ENCODE measurements around the gene RPA3.

Gene RPA3

GRCh38 chr7:7738177-7738576, 19.8 kb upstream of the RPA3 start:
- Histone ChIP-seq H3K27me3 (ENCODE audit: control insufficient read depth, insufficient read depth, low read length) (no peaks in the 10 kb centered on the region), H3K4me3 (ENCODE audit: low read depth, low read length) (no peak overlapping the region), H3K9me3 (ENCODE audit: control insufficient read depth, low read length) (no peaks in the 10 kb centered on the region), H3K36me3 (ENCODE audit: control insufficient read depth, insufficient read depth, low read length) (no peaks in the 10 kb centered on the region), H3K4me1 (peaks cover 3% of the 10 kb centered on the region), H3K27ac (no peak overlapping the region), H3K9ac (no peak overlapping the region), H3K4me2 (ENCODE audit: low read length) (no peak overlapping the region), H2AFZ (no peak overlapping the region), H3K79me2 (no peaks in the 10 kb centered on the region)
- no peak for TF ChIP-seq CTCF (IDR thresholded peaks at IDR 0.05)

GRCh38 chr7:7737674-7738073, 19.3 kb upstream of the RPA3 start:
- Histone ChIP-seq H3K4me2 (ENCODE audit: low read length) (no peak overlapping the region), H2AFZ (no peak overlapping the region), H3K9me3 (ENCODE audit: control insufficient read depth, low read length) (no peaks in the 10 kb centered on the region), H3K36me3 (ENCODE audit: control insufficient read depth, insufficient read depth, low read length) (no peaks in the 10 kb centered on the region), H3K4me1 (peaks cover 3% of the 10 kb centered on the region), H3K4me3 (ENCODE audit: low read depth, low read length) (no peak overlapping the region), H3K27me3 (ENCODE audit: control insufficient read depth, insufficient read depth, low read length) (no peaks in the 10 kb centered on the region), H3K79me2 (no peaks in the 10 kb centered on the region), H3K9ac (no peak overlapping the region), H3K27ac (no peak overlapping the region)
- no peak for TF ChIP-seq CTCF (IDR thresholded peaks at IDR 0.05)

GRCh38 chr7:7736671-7737070, 18.3 kb upstream of the RPA3 start:
- Histone ChIP-seq H2AFZ (no peak overlapping the region), H3K36me3 (ENCODE audit: control insufficient read depth, insufficient read depth, low read length) (no peaks in the 10 kb centered on the region), H3K4me3 (ENCODE audit: low read depth, low read length) (no peak overlapping the region), H3K27me3 (ENCODE audit: control insufficient read depth, insufficient read depth, low read length) (no peaks in the 10 kb centered on the region), H3K9ac (no peak overlapping the region), H3K79me2 (no peaks in the 10 kb centered on the region), H3K4me2 (ENCODE audit: low read length) (no peak overlapping the region), H3K27ac (no peak overlapping the region), H3K4me1 (peaks cover 3% of the 10 kb centered on the region), H3K9me3 (ENCODE audit: control insufficient read depth, low read length) (no peaks in the 10 kb centered on the region)
- TF ChIP-seq CTCF (IDR thresholded peaks at IDR 0.05): no peak

GRCh38 chr7:7732621-7733281, 14.3 kb upstream of the RPA3 start:
- H3K79me2 ChIP-seq: peaks cover 2% of the 10 kb centered on the region
- H3K4me3 ChIP-seq (ENCODE audit: low read depth, low read length): no peak overlapping the region
- no peak for TF ChIP-seq CTCF (IDR thresholded peaks at IDR 0.05)

GRCh38 chr7:7731732-7732131, 13.3 kb upstream of the RPA3 start:
- no peak for TF ChIP-seq CTCF (IDR thresholded peaks at IDR 0.05)
- no peak overlapping the region for H2AFZ ChIP-seq
- no peak overlapping the region for H3K9ac ChIP-seq
- peaks cover 2% of the 10 kb centered on the region for H3K79me2 ChIP-seq
- H3K4me3 ChIP-seq (ENCODE audit: low read depth, low read length): no peak overlapping the region
- no peak overlapping the region for H3K4me2 ChIP-seq (ENCODE audit: low read length)
- H3K9me3 ChIP-seq (ENCODE audit: control insufficient read depth, low read length): no peaks in the 10 kb centered on the region
- H3K27me3 ChIP-seq (ENCODE audit: control insufficient read depth, insufficient read depth, low read length): no peaks in the 10 kb centered on the region
- no peaks in the 10 kb centered on the region for H3K36me3 ChIP-seq (ENCODE audit: control insufficient read depth, insufficient read depth, low read length)
- H3K27ac ChIP-seq: no peak overlapping the region
- H3K4me1 ChIP-seq: peaks cover 3% of the 10 kb centered on the region

More at GRCh38 chr7:7732621-7733281, 14.3 kb upstream of the RPA3 start:
- Histone ChIP-seq H3K9me3 (ENCODE audit: control insufficient read depth, low read length) (no peaks in the 10 kb centered on the region), H3K9ac (no peak overlapping the region), H3K27ac (no peak overlapping the region), H2AFZ (no peak overlapping the region), H3K4me2 (ENCODE audit: low read length) (no peak overlapping the region), H3K36me3 (ENCODE audit: control insufficient read depth, insufficient read depth, low read length) (no peaks in the 10 kb centered on the region), H3K27me3 (ENCODE audit: control insufficient read depth, insufficient read depth, low read length) (no peaks in the 10 kb centered on the region), H3K4me1 (peaks cover 3% of the 10 kb centered on the region)

All from parathyroid adenoma (tissue), 2 donors.